Germinal center (tissue), 1 donor: ENCODE data around the gene TIGIT.

Experiments used
- DNase-seq: peaks from one replicate; pipeline ENCODE4 v3.0.0; 2012; ENCODE audit warnings: mixed read lengths, low spot score

The TIGIT gene

GRCh38 chr3:114313426-114313825 is 19.6 kb downstream of the TIGIT start:
- no peak for DNase-seq

DNA sequence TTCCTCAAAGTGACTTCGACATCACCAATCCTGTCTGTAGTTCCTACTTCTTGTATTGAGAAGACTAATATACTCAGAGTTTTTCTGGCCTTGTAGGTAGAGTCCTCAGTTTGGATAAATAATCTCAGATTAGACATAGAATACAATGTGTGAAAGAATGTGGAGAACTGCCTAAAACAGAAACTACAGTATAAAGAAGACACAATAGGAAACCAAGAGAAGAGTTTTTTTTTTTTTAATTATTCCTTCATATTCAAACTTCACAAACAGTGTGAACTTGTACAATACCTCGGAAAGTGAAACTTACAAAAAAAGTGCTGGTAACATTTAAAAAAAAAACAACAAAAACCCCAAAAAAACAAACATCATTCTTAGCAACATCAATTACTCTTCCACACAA is 20.5 kb downstream of the TIGIT start:
- no peak for DNase-seq

DNA sequence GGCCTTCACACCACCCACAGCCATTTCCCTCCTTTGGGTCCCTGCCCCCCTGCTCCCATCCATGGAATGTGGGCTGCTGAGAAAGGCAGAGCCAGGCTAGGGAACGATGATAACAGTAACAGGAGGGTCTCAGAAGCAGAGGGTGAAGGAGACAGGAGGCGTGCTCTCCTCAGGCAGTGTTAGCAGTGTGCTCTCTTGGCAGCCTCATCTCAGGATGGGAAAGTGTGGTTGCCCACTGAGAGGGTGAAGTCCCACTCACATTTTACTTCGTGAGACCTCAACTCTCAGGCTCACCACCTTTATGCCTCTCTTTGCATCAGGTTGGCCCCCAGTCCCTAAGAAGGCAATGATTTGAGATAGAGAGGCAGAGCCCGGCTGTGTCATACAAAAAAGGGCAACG is 24.5 kb downstream of the TIGIT start:
- DNase-seq = no peak

DNA sequence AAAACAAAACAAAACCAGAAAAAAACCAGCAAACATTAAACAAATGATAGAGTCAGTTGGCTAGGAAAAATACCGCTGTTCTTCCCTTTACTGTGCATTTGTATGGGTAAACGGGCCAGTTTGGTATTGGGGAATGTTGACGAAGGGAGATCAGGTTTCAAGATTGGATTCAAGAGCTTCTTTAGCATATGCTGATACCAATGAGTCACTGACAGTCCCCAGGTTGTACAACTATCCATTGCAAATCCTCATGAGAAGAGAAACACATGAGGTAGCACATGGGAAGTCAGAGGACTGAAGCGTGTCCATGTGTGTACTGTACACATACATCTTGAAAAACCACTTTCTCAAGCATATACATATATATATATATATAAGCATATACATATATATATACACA is 25.6 kb downstream of the TIGIT start:
- DNase-seq = no peak

DNA sequence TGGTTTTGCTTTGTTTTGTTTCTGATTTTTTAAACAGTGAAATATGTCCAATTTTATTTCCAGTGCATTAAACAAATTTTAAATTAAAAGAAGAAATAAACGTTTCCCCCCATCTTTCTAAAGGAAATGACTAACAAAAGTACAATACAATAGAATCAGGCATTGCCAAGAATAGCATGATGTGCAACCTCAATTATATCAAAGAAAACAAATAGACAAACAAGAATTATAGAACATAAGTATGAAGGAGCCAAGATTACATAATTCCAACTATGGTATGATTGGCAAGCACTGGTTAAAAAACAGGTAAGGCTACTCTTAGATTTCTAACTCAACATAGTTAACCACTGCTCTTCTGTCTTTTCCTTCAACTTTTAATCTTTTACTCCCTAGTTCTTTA is 26.4 kb downstream of the TIGIT start:
- DNase-seq = no peak

GRCh38 chr3:114323546-114324254 is 29.9 kb downstream of the TIGIT start:
- no peak for DNase-seq

- DNase-seq = no peak
Measured at GRCh38 chr3:114327665-114328064, 33.8 kb downstream of the TIGIT start.

DNA sequence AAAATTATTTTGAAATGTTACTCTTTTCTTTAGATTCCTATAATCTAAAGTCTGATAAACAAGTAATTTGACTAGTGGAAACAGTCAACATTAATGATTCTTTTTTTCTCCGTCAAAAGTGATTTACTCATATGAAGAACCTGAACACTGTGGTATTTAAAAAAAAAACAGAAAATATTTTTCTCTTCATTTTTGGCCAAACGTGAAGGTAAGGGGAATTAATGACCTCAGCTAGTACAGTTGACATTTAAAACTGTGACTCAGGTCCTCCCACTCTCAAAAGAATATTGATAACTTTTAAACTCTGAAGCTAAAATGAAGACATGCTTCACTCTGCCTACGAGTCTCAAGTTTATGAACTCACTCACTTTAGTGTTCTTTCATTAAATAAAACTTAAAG is 34.5 kb downstream of the TIGIT start:
- DNase-seq = no peak

DNA sequence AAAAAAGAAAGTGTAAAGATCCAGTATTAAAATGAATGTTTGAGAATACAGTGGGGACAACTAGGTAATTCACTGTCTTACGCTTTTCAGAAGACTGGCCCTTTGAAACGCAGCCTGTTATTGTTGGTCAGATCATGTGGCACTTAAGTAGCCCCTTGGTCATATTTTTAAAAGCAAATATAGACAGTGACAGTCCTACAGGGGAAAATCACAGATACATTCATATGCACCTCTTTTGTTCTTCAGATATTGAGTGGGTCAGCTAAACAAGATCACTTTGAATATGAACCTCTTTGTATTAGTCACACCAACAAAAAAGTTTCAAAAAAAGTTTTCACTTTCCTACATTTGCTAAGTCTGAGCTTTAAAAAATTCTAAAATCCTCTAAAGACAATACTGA is 36.0 kb downstream of the TIGIT start:
- no peak for DNase-seq

DNA sequence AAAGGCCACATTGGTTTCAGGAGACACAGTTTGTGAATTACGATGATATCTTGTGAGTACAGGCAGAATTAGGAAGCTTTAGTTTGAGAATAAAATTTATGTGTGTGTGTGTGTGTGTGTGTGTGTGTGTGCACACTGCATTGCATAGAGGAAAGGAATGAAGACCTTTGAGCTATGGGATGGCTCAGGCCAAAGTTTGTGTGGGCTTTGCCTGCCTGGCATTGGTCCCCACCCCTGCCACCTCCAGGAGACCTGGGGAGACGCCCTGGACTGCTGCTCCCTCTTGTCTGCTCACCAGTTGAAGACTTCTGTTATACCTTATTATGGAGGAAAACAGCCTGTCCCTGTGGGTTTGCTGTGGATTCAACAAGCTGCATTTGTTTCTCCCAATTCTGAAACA is 37.2 kb downstream of the TIGIT start:
- no peak for DNase-seq

- DNase-seq = no peak
Measured at GRCh38 chr3:114331710-114332109, 37.9 kb downstream of the TIGIT start.

- no peak for DNase-seq
Measured at GRCh38 chr3:114332342-114333179, 38.7 kb downstream of the TIGIT start.

DNA sequence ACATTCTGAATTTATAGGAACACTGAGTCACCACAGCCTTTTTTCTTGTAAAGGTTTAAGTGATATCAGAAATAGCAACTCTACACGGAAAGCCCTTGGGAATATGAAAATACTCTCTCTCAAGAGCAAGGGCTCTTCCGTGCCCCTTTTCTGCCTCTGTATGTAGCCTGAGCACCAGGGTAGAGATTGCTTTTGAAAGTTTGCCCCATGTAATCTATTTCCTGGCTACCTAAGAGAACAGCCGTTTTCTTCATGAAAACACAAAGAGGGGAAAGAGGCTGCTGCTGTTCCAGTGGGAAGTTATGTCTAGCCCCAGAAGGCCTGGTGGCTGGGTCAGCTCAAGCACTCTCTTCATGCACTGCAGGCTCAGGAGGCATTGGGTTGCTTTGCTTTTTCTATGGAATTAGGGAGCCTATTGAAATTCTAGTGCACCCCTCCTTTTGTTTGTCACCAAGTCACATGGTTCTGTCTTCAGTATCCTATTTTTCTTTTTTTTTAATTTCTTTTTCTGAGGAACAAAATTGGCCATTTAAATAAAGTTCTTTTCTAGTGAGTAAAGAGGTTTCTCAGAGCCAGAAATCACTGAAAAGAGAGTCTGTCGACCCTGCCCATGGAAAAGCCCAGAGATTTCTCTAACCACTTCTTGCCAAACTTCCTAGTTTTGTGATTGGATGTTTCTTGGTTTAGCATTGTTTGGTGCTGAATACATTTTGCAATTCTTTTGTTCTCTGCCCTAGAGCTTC is 39.5 kb downstream of the TIGIT start:
- DNase-seq = no peak

GRCh38 chr3:114333923-114334240 is 40.1 kb downstream of the TIGIT start:
- no peak for DNase-seq

- no peak for DNase-seq
Measured at GRCh38 chr3:114336122-114336697, 42.4 kb downstream of the TIGIT start.

DNA sequence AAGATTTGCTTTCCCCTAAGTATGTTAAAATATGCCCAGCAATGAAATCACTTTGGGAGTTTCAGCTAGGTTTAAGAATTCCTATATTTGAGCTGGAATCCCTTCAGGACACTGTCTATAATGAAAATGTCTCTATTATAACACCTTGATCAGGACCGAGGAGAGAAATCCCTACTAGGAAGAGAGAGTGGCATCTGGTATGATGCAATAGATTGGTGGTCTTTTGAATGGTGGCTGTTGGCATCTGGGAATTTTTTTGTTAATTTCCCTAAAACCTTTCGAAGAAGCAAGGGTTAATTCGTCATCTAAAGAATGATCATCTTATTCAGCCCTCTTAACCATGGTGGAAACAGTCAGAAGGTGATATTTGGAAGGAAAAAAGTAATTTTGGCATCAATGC is 43.0 kb downstream of the TIGIT start:
- no peak for DNase-seq

DNA sequence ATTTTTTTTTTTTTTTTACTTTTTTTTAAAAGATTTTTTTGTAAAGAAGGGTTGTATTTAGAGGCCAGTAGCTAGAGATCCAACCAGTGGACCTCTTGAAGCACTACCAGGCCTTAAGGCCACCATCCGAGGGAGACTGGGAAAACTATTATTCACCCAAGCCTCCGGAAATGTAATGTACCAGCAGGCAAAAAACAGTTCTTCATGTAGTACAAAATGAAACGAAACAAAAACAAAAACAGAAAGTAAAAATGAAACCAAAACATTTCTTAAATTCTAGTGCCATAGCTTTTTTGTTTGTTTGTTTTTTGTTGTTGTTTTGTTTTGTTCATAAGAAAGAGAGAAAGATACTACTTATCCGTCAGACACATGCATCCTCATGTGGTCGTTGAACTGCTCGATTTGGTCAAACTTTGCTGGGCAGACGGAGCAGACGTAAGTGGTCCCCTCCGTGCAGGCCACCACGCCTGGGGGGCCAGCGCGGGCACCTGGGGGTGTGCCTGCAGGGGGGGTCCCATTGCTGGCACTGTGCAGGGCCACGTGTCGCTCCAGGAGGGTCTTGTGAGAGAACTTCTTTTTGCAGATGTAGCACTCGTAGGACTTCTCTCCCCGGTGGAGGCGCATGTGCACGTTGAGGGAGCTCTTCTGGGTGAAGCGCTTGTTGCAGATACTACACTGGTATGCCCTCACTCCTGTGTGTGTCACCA is 45.0 kb downstream of the TIGIT start:
- DNase-seq = no peak

DNA sequence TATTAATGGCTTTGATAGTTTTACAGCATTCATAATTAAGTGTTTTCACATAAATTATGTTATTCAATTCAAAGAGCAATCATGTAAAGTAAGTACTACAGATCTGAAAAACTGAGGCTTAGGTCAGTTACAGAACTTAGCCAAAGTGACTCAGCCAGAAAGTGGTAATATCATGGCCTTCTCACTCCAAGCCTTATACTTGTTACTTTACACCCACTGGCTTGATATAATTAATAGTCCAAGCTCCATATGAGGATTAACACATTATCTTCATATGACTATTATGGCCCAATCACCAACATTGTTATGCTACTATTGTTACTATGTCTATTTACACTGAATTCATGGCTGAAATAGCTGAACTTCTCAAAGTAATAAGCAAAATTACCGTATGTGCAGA is 50.7 kb downstream of the TIGIT start:
- no peak for DNase-seq

DNA sequence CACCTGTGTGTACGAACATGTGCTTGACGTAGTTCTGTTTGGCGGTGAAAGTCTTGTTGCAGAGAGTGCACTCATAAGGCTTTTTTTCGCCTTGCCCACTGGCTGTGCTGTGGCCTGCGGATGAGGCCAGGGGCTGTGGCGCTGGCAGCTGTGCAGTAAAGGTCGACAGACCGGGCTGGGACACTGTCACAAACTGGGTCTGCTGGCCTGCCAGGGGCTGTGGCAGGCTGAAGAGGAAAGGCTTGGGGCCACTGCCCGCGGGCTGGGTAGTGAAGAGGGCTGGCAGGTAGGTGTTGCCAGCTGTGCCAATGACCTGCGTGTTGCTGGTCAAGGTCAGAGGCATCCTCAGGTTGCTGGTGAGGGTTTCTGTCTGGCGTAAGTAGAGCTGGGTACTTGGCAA is 56.4 kb downstream of the TIGIT start:
- no peak for DNase-seq

DNA sequence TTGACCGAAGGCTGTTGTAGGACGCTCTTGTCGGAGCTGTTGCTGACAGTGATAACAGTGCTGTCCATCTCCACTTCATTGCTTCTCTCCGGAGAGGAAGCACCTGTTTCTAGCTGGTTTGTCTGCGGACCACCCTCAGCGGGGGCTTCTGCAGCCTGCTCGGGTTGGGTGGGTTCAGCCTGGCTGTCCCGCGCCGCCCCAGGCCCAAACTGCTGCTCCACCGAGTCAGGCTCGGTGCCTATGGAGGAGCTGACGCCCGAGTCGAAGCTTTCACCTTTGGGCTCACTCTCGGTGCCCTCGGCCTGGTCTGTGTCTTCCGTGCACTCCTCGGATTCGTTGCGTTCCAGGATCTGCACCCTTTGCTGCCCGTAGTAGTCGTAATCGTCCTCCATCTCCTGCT is 56.9 kb downstream of the TIGIT start:
- no peak for DNase-seq

GRCh38 chr3:114351123-114351821 is 57.4 kb downstream of the TIGIT start:
- no peak for DNase-seq

- no peak for DNase-seq
Measured at GRCh38 chr3:114351822-114352145, 58.0 kb downstream of the TIGIT start.
